GM18508 (cell line): ENCODE results near the gene MTCH1.
"Not testable (repeated sequence)": the region's sequence is repeated elsewhere in the genome, so short reads cannot be mapped to it uniquely, and the experiment has no call there.

Experiments used
- ATAC-seq: cut with Tn5 transposase; IDR thresholded peaks from one replicate; pipeline ENCODE4 v1.9.1; 2021; ENCODE audit warnings: moderate number of reproducible peaks; ENCODE audit not compliant: insufficient read depth, unreplicated experiment

MTCH1 gene

GRCh38 chr6:36956446-36956820 lies 29.6 kb downstream of the MTCH1 start:
- no peak for ATAC-seq

GRCh38 chr6:36955671-36956445 lies 30.1 kb downstream of the MTCH1 start:
- ATAC-seq: no peak

DNA sequence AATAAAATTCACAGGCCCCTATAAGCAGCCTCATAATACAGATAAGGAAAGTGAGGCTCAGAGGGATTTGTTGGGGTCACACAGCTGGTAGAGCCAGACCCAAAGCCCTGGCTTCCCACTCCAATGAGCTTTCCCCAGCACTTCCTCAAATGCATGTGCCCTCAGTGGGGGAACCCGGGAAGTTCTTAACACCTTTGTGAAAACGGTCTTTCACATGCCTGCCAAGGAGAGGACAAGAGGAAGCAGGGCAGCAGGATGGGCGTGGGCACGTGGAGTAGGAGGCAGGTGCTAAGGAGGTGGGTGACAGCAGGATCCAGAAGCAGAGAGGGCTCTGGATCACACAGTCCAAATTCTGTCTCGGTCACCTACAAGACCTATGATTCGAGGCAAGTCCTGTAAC lies 30.9 kb downstream of the MTCH1 start:
- no peak for ATAC-seq

DNA sequence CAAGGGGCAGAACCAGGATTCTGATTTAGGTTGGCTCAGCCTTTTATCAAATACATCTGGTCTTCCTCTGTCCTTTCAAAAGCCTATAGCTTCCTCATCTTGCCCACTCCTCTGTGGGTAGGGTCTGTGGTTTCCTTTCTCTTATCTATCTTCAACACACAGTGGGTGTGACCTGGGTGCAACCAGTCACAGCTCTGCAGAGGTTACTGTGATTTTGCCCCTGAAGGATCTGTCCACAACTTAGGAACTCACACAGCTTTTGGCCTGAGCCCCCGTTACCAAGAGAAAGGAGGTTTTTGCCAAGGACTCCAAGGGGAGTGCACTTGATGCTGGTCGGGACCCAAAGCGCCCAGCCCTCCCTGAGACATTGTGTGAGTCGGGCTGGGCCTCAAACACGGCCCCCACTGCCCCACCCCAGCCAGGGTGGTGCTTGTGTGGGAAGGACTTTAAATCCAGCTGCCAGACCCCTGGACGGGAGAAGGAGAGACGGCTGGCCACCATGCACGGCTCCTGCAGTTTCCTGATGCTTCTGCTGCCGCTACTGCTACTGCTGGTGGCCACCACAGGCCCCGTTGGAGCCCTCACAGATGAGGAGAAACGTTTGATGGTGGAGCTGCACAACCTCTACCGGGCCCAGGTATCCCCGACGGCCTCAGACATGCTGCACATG lies 31.6 kb downstream of the MTCH1 start, which contains the start of gene PI16:
PI16 (plus strand) TSS at position 477 of the 670 bp plus-strand sequence; CDS start at position 500, 23 bp downstream.
- ATAC-seq: no peak

DNA sequence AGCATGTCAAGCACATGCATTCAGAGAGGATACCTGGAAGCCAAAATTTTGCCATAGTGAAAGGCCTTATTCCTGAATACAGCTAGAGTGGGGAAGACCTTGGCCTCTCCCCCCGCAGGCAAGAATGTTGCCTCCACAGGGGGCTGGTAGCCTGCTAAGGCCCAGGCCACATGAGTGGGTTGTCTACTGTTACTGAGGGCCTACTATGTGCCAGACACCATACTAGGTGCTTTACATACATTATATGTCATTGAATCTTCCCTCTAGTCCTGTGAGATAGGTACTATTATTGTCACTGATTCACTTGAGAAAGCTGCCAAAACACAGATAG lies 32.1 kb downstream of the MTCH1 start:
- no peak for ATAC-seq

DNA sequence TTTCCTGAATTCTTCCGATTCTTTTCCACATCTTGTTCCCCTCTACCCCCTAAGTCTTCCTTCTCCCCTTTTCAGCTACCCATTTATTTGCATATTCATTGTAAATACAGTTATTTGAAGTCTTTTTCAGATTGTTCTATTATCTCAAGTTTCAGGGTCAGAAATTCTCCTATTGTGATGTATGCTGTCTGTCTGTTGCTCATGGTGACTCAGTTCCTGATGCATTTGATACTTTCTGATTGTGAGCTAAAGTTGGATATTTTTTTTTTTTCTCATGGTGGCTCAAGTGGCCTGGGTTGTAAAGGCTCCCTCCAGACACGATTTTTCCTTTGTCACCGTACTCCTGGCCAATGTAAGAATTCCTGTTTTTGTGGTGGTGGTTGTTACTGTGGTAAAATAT lies 36.4 kb downstream of the MTCH1 start:
- no peak for ATAC-seq

- ATAC-seq: not testable (repeated sequence)
Measured at GRCh38 chr6:36949076-36949475, 36.9 kb downstream of the MTCH1 start.

GRCh38 chr6:36947570-36948351 lies 38.2 kb downstream of the MTCH1 start:
- ATAC-seq: no peak

GRCh38 chr6:36946526-36946925 lies 39.5 kb downstream of the MTCH1 start:
- no peak for ATAC-seq

DNA sequence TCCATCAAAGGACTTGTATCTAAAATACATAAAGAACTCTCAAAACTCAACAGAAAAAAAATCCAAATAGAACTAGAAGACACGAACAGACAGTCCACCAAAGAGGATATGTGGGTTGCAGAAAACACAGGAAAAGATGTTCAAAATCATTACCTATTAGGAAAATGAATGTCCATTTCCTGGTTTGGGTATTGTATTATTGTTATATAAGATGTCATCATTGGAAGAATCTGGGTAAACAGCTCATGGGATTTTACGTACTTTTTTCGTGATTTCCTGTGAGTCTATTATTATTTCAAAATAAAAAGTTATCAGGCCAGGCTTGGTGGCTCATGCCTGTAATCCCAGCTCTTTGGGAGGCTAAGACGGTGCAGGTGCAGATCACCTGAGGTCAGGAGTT lies 40.7 kb downstream of the MTCH1 start:
- no peak for ATAC-seq

DNA sequence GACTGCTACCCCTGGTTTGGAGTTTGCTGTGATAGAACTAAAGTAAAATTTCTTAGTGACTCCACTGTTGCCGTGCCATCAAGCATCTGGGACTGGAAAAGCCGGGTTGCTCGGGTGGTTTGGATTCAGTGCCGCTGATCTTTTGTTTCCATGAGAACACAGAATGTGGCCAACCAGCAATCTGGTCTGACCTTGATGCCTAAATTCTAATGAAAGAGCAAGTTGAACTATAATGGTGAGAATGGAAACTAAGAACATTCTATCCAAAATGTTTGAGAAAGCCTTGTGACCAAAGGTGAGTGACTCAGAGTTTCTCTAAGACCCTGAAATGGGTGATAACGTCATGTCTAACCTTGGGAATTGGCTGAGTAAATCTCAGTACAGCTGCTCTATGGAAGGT lies 41.3 kb downstream of the MTCH1 start:
- ATAC-seq: no peak

DNA sequence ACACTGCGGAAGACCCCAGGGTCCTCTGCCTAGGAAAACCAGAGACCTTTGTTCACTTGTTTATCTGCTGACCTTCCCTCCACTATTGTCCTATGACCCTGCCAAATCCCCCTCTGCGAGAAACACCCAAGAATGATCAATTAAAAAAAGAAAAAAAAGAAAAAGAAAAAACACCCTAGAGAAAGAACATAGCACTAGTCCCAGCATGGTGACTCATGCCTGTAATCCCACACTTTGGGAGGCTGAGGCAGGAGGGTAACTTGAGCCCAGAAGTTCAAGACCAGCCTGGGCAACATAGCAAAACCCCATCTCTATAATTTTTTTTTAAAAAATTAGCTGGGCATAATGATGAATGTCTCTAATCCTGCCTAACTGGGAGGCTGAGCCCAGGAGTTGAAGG lies 43.7 kb downstream of the MTCH1 start:
- not testable (repeated sequence) for ATAC-seq

- not testable (repeated sequence) for ATAC-seq
Measured at GRCh38 chr6:36941561-36941960, 44.4 kb downstream of the MTCH1 start.

DNA sequence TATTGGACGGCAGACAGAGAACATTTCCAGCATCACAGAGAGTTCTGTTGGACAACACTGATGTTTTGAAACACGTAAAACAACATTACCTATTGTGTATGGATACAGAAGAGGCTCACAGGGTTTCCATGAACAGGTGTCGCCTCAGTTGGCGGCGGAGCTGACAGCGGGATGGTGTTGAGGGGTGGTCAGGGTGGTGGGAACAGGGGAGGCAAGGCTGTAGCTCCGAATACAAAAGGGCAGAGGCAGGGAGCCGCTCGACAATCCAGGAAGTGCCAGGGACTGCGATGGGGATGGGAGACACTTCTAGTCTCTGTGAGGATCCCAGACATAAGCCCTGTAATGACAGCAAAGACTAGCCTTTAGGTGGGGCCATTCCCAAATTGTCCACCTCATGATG lies 46.0 kb downstream of the MTCH1 start:
- no peak for ATAC-seq

- not testable (repeated sequence) for ATAC-seq
Measured at GRCh38 chr6:36939005-36939404, 47.0 kb downstream of the MTCH1 start.

GRCh38 chr6:36938536-36938935 lies 47.5 kb downstream of the MTCH1 start:
- no peak for ATAC-seq

DNA sequence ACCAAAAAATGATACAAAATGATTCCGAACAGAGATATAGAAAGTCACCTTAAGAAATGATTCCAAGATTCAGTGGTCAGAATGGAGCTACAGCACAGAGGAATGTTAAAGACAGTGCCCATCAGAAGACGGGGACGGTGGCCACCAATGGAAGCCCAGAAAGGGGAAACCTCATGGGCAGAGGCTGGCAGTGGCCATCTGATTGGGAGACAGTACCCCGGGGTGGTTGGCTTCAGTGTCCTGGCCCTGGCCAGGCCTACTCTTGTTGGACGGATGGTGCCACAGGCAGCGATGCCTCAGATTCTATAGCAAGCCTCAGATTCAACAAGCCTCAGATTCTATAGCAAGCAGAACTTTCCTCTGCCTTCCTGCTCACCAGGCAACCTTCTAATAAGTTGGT lies 48.1 kb downstream of the MTCH1 start:
- ATAC-seq: no peak

GRCh38 chr6:36936824-36937223 lies 49.2 kb downstream of the MTCH1 start:
- ATAC-seq: no peak

DNA sequence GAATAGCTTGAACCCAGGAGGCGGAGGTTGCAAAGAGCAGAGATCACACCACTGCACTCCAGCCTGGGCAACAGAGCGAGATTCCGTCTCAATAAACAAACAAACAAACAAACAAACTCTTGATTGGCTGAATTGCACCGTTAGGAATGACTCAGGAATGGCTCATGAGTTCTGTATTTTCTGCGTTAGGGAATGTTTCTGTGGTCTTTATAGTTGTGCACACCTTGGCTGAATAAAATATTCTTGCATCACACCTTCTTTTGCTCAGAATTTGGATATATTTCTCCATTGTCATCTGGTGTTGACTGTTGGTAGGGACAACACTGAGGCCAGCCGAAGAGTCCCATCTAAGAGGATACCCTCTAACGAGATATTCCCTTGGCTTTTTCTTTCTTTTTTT lies 51.1 kb downstream of the MTCH1 start:
- no peak for ATAC-seq

- ATAC-seq: no peak
Measured at GRCh38 chr6:36933519-36933918, 52.5 kb downstream of the MTCH1 start.

DNA sequence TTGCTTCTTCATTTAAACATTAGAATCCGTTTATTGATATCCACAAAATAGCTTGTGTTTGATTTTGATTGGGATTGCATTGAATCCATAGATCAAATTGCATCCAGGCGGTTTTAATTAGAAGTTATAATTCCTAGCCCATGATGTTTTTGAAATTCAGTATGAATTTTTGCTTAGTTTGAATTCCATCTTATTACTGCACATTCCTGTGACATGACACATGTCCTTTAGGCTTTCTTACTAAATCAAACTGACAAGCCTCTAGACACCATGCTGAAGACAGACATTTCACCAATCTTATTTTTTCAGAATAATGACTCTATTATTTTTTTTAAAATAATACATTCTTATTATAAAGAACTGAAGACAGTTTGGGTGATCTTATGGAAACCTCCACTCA lies 52.9 kb downstream of the MTCH1 start:
- no peak for ATAC-seq
